Colon (tissue), 2 donors: ENCODE results near the gene TACSTD2.
"Not testable (repeated sequence)": the region's sequence is repeated elsewhere in the genome, so short reads cannot be mapped to it uniquely, and the experiment has no call there.

Source experiments
- FAIRE-seq: peaks from 2 replicates; lab custom pipeline; 2012; peaks lifted over from hg19 to GRCh38; lab: Jason Lieb, UNC
- donor health status: control.
- donor health status: control.

The TACSTD2 gene, protein sequence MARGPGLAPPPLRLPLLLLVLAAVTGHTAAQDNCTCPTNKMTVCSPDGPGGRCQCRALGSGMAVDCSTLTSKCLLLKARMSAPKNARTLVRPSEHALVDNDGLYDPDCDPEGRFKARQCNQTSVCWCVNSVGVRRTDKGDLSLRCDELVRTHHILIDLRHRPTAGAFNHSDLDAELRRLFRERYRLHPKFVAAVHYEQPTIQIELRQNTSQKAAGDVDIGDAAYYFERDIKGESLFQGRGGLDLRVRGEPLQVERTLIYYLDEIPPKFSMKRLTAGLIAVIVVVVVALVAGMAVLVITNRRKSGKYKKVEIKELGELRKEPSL

GRCh38 chr1:58576727-58577653, at the start of gene TACSTD2:
Gene TACSTD2 (minus strand): TSS chr1:58577252. CDS start chr1:58577156, 96 bp downstream.
- no peak for FAIRE-seq

- FAIRE-seq: no peak
Observed at GRCh38 chr1:58626293-58626692, 49.2 kb upstream of the TACSTD2 start.

DNA sequence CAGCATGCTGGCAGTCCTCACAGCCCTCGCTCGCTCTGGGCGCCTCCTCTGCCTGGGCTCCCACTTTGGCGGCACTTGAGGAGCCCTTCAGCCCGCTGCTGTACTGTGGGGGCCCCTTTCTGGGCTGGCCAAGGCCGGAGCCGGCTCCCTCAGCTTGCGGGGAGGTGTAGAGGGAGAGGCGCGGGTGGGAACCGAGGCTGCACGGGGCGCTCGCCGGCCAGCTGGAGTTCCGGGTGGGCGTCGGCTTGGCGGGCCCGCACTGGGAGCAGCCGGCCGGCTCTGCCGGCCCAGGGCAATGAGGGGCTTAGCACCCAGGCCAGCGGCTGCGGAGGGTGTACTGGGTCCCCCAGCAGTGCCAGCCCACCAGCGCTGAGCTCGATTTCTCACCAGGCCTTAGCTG, 46.2 kb upstream of the TACSTD2 start:
- FAIRE-seq: not testable (repeated sequence)

- FAIRE-seq: no peak
Observed at GRCh38 chr1:58622571-58622970, 45.5 kb upstream of the TACSTD2 start.

GRCh38 chr1:58621391-58621790, 44.3 kb upstream of the TACSTD2 start:
- no peak for FAIRE-seq

GRCh38 chr1:58620926-58621325, 43.9 kb upstream of the TACSTD2 start:
- FAIRE-seq: no peak

DNA sequence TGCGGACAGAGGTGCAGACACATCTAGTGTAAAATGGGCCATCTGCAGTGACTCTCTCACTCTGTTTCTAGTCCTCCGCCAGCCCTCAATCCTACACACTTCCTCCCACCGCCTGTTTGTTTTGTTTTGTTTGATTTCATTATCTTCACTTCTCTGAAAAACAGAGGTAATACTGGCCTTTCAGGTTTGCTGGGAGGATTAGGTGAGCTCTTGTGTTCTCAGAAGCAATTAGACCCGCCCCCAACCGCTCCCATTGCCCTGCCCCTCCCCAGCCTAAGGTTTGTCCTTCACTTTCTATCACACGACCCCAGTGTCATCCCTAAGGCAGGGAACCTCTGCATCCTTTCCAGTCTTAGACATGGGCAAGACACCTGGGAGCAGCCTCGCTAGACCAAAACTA, 43.2 kb upstream of the TACSTD2 start:
- FAIRE-seq: no peak

DNA sequence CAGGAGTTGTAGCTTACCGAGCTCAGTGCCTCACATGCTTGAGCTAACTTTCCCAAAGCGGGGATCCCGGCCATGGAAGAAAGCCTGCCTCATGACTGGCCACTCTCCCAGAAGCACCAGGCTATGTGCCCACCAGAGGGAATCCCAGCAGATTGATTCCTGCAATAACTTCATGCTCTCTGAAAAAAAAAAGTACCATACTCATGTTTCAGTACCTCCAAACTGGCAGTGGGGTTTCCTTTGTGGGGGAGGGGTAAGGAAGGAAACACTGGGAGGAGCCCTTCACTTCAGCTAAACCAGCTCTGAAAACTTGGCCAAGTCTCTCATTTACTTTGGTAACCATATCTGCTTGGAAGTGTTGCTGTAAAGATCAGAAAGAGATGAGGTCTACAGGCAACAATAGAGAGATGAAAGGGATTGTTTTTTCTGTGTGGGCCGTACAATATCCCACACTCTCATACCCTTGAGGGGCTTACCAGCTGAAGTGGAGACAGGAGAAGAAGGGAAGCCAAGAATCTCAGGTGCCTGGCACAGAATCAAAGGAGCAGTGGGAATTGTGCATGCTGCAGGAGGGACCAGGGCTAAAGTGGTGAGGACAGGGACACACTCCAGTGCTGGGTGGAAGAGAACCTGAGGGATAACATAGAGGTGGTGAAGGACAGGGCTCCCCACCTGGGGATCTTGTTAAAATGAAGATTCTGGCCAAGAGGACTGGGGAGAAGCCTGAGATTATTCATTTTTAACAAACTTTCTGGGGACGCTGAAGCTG, 42.4 kb upstream of the TACSTD2 start:
- FAIRE-seq: no peak

DNA sequence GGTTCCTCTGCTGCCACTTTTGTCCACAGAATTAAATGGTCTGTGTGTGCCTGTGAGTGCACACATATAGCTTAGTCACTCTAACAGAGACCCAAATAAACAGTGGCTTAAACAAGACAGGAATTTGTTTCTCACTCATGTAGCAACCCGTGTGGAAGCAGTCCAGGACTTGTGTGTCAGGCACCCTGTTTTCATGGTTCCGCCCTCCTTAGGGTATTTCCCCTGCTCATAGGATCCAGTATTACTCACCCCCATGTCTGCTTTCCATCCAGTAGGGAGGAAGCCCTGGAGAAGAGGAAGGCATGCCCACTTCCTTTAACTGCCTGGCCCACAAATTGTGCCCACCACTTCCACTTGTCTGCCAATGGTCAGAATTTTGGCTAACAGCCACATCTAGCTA, 41.3 kb upstream of the TACSTD2 start:
- FAIRE-seq: no peak

- FAIRE-seq: no peak
Observed at GRCh38 chr1:58611861-58612385, 34.9 kb upstream of the TACSTD2 start.

DNA sequence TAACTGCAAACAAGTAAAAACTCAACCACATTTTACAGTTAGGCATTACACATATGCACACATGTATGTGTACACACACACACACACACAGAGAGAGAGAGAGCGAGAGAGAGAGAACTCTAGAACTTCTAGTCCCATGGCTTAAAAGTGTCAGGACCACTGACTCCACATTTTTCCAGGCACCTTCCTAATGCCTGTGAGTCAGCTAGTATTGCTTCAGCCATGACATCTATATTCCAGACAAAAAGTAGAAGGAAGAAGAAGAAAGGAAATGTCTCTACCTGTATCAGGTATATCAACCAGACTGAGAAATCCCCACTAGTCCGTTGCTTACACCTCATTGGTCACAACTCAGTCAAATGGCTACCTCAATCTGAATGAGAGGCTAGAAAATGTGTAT, 31.9 kb upstream of the TACSTD2 start:
- no peak for FAIRE-seq

- no peak for FAIRE-seq
Observed at GRCh38 chr1:58608297-58608696, 31.2 kb upstream of the TACSTD2 start.

DNA sequence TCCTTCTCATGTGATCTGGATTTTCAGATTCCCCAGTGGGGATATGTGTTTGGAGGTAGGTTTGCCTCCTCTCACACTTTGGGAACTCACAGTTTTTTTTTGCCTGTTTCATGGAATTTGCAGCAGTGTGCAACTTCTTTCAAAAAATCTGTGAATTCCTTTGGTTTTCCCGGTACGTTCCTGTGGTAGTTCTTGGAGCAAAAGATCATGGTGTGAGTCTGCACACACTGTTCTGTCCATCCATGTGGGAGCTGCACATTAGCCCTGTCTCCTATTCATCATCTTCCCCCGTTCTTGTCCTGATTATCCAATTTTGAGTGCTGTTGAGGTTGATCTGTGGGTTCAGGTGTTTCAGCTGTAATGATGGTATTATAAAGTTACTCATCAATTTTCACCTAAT, 30.3 kb upstream of the TACSTD2 start:
- FAIRE-seq: no peak

GRCh38 chr1:58601921-58602320, 24.9 kb upstream of the TACSTD2 start:
- not testable (repeated sequence) for FAIRE-seq

GRCh38 chr1:58597996-58598395, 20.9 kb upstream of the TACSTD2 start:
- no peak for FAIRE-seq

GRCh38 chr1:58597076-58597475, 20.0 kb upstream of the TACSTD2 start:
- no peak for FAIRE-seq

- FAIRE-seq: no peak
Observed at GRCh38 chr1:58596631-58597052, 19.6 kb upstream of the TACSTD2 start.

- FAIRE-seq: no peak
Observed at GRCh38 chr1:58594546-58594945, 17.5 kb upstream of the TACSTD2 start.

- no peak for FAIRE-seq
Observed at GRCh38 chr1:58592522-58593134, 15.6 kb upstream of the TACSTD2 start.

DNA sequence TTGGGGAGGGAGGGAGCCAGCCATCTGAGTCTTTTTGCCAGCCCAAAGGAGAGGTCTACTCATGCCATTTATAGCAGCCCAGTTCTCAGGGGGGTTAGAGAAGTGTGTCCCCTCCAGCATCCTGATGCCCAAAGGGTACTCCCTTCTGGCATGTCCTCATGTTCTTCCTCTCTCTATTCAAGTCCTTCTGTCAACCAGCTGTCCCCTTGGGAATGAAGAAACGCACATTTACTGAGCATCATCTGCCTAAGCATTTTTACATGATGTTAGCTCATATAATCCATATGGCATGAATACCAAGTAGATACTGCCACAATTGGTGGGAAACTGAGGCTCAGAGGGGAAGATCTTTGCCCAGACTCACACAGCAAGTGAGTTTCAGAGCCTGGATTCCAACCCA, 14.8 kb upstream of the TACSTD2 start:
- FAIRE-seq: no peak

DNA sequence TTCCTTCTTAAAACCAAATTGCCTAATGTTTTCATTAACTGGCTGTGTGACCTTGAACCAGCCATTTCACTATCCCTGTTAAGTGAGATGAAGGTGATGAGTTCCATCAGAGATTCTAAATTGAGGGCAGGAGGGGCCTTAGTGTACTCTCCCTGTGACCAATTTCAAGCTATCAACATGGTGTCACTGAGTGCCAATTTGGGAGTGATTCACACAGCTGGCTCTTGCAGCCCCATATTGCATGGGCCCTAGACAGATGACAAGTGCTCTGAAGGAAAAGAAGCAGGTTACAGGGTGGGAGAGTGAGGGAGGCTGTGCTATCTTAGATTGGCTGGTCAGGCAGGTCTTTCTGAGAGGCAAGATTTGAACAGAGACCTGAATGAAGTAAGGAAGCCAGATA, 13.0 kb upstream of the TACSTD2 start:
- no peak for FAIRE-seq

DNA sequence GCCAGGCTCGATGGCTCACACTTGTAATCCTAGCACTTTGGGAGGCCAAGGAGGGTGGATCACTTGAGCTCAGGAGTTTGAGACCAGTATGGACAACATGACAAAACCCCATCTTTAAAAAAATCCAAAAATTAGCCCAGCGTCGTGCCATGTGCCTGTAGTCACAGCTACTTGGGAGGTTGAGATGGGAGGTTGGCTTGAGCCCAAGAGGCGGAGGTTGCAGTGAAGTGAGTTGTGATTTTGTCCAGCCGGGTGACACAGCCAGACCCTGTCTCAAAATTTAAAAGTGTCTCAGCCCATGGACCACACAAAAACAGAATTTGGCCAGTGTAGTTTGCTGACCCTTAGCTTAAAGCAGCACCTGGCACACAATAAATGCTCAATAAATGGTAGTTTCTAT, 11.3 kb upstream of the TACSTD2 start:
- FAIRE-seq: no peak
